Activated naive CD4-positive, alpha-beta T cell treated with anti-CD3 and anti-CD28 coated beads, Interleukin-2, amount 50 U/mL, for 72 hours (primary cell): ENCODE measurements around the gene EXO5. TPM values are rescaled to one million over a fixed set of nuclear protein-coding genes. Genes with fewer than 3 reads are reported as not detected.
"Not testable (repeated sequence)": the region's sequence is repeated elsewhere in the genome, so short reads cannot be mapped to it uniquely, and the experiment has no call there.

Source experiments
- ATAC-seq, 2 donors: fragments of 150-1000 bp; cut with Tn5 transposase; 2 replicates each; pipeline ENCODE4 v1.10.0; 2021; ENCODE audit warnings: mild to moderate bottlenecking in 2 of 2, moderate library complexity in 2 of 2
- DNase-seq, 2 donors: peaks; one replicate each; pipeline ENCODE4 v3.0.0; 2021 to 2022; ENCODE audit warnings: low spot score in 2 of 2
- H3K27ac Mint-ChIP-seq, 2 donors: one replicate each; pipeline ENCODE4 v1.8.0; 2022; ENCODE audit warnings: mild to moderate bottlenecking in 2 of 2, mixed read lengths in 2 of 2
- H3K36me3 Mint-ChIP-seq, 2 donors: one replicate each; pipeline ENCODE4 v1.8.0; 2022; ENCODE audit warnings: mixed read lengths in 2 of 2
- H3K9me3 Mint-ChIP-seq, 2 donors: one replicate each; pipeline ENCODE4 v1.8.0; 2022; ENCODE audit warnings: mixed read lengths in 2 of 2
- total RNA-seq, 2 donors: library from RNA; stranded (reverse); gene quantifications; one replicate each; pipeline ENCODE4 v1.2.3, GENCODE V29; 2022

Gene EXO5
- total RNA-seq, 2 donors from 2014 or later: 3.6 to 8.4 TPM

- no peak overlapping the region for H3K27ac Mint-ChIP-seq
- H3K36me3 Mint-ChIP-seq: peaks cover 14 to 18% of the 10 kb centered on the region in 2 donors
- DNase-seq: peak in 1 of 2 donors; percentile 35
- no peak for ATAC-seq
- H3K9me3 Mint-ChIP-seq: peaks cover 7 to 17% of the 10 kb centered on the region in 2 donors
Observed at GRCh38 chr1:40532844-40533424, 24.4 kb downstream of the EXO5 start.

- DNase-seq (no peak), ATAC-seq (no peak)
- Mint-ChIP-seq H3K9me3 (peaks cover 7 to 18% of the 10 kb centered on the region in 2 donors), H3K36me3 (peaks cover 14 to 25% of the 10 kb centered on the region in 2 donors), H3K27ac (no peak overlapping the region)
Observed at GRCh38 chr1:40534589-40534988, 26.0 kb downstream of the EXO5 start.

GRCh38 chr1:40535732-40536131 lies 27.2 kb downstream of the EXO5 start:
- ATAC-seq (no peak), DNase-seq (no peak)
- H3K9me3 Mint-ChIP-seq: peaks cover 6 to 12% of the 10 kb centered on the region in 2 donors
- H3K27ac Mint-ChIP-seq: no peak overlapping the region
- H3K36me3 Mint-ChIP-seq: peaks cover 11 to 23% of the 10 kb centered on the region in 2 donors

- DNase-seq (no peak), ATAC-seq (no peak)
- Mint-ChIP-seq H3K36me3 (peaks cover 24 to 36% of the 10 kb centered on the region in 2 donors), H3K27ac (no peak overlapping the region), H3K9me3 (peaks cover 0 to 10% of the 10 kb centered on the region in 2 donors)
Observed at GRCh38 chr1:40539338-40539737, 30.8 kb downstream of the EXO5 start.

GRCh38 chr1:40546957-40547356 lies 38.4 kb downstream of the EXO5 start:
- no peak for ATAC-seq
- Mint-ChIP-seq H3K9me3 (peaks cover 19 to 25% of the 10 kb centered on the region in 2 donors), H3K27ac (no peak overlapping the region), H3K36me3 (peaks cover 50 to 56% of the 10 kb centered on the region in 2 donors)
- DNase-seq: no peak

GRCh38 chr1:40553017-40553416 lies 44.5 kb downstream of the EXO5 start:
- DNase-seq (no peak), ATAC-seq (no peak)
- no peak overlapping the region for H3K27ac Mint-ChIP-seq
- H3K9me3 Mint-ChIP-seq: peaks cover 0 to 4% of the 10 kb centered on the region in 2 donors
- peaks cover 5 to 7% of the 10 kb centered on the region in 2 donors for H3K36me3 Mint-ChIP-seq

- H3K27ac Mint-ChIP-seq, H3K9me3 Mint-ChIP-seq, ATAC-seq, H3K36me3 Mint-ChIP-seq, DNase-seq: not testable (repeated sequence)
Observed at GRCh38 chr1:40554807-40555206, 46.2 kb downstream of the EXO5 start.

- no peak for ATAC-seq
- Mint-ChIP-seq H3K9me3 (no peaks in the 10 kb centered on the region), H3K36me3 (no peaks in the 10 kb centered on the region), H3K27ac (no peak overlapping the region)
- DNase-seq: no peak
Observed at GRCh38 chr1:40556121-40556520, 47.6 kb downstream of the EXO5 start.

GRCh38 chr1:40558241-40558640 lies 49.7 kb downstream of the EXO5 start:
- H3K27ac Mint-ChIP-seq, DNase-seq, ATAC-seq, H3K36me3 Mint-ChIP-seq, H3K9me3 Mint-ChIP-seq: not testable (repeated sequence)

GRCh38 chr1:40562185-40562584 lies 53.6 kb downstream of the EXO5 start:
- Mint-ChIP-seq H3K27ac (no peak overlapping the region), H3K9me3 (no peaks in the 10 kb centered on the region), H3K36me3 (no peaks in the 10 kb centered on the region)
- no peak for DNase-seq
- peak; percentile 33 to 87 for ATAC-seq

- Mint-ChIP-seq H3K36me3 (no peaks in the 10 kb centered on the region), H3K9me3 (no peaks in the 10 kb centered on the region), H3K27ac (no peak overlapping the region)
- ATAC-seq: no peak
- no peak for DNase-seq
Observed at GRCh38 chr1:40563266-40563665, 54.7 kb downstream of the EXO5 start.

- H3K9me3 Mint-ChIP-seq: no peaks in the 10 kb centered on the region
- H3K36me3 Mint-ChIP-seq: no peaks in the 10 kb centered on the region
- H3K27ac Mint-ChIP-seq: no peak overlapping the region
- DNase-seq (no peak), ATAC-seq (no peak)
Observed at GRCh38 chr1:40564506-40564905, 55.9 kb downstream of the EXO5 start.

GRCh38 chr1:40564913-40565312 lies 56.3 kb downstream of the EXO5 start:
- Mint-ChIP-seq H3K9me3 (no peaks in the 10 kb centered on the region), H3K27ac (no peak overlapping the region), H3K36me3 (no peaks in the 10 kb centered on the region)
- DNase-seq (no peak), ATAC-seq (no peak)

Other genes starting within 250 kb of the EXO5 start
- gene COL9A2, start 191.5 kb upstream of the EXO5 start, total RNA-seq: 1 to 10 TPM; 7.0 to 9.6 TPM
- gene SMAP2, start 135.0 kb upstream of the EXO5 start, total RNA-seq: 100 to 1,000 TPM; 229 to 299 TPM
- 1 to 10 TPM; 1.6 to 6.9 TPM for gene ZFP69B, start 58.3 kb upstream of the EXO5 start, total RNA-seq
- 1 to 10 TPM in 1 of 2 donors, under 1 TPM in 1; 0.71 to 4.9 TPM for gene ZFP69, start 31.5 kb upstream of the EXO5 start, total RNA-seq
- 10 to 100 TPM in 1 of 2 donors, 1 to 10 TPM in 1; 4.2 to 13.3 TPM for gene ZNF684, start 22.9 kb downstream of the EXO5 start, total RNA-seq
- 1 to 10 TPM; 6.9 to 8.3 TPM for gene RIMS3, start 156.9 kb downstream of the EXO5 start, total RNA-seq
- gene NFYC, start 182.9 kb downstream of the EXO5 start, total RNA-seq: 10 to 100 TPM; 58.9 to 62.5 TPM